ENCODE results near the gene AMBRA1. TPM values are rescaled to one million over a fixed set of nuclear protein-coding genes. Genes with fewer than 3 reads are reported as not detected.

AMBRA1 gene
- total and polyA plus RNA-seq, 2 donors from 2014 or later, result 8.0 to 32.6 TPM

GRCh38 chr11:46639197-46639839, 45.5 kb upstream of the AMBRA1 start:
- Histone ChIP-seq H3K27ac (ENCODE audit: low read depth in 2 of 2, low read length in 2 of 2) (no peak overlapping the region), H3K4me1 (ENCODE audit: control insufficient read depth in 2 of 3, insufficient read depth in 2 of 3, low read depth in 1 of 3, low read length in 3 of 3) (peaks cover 0 to 15% (median 0%) of the 10 kb centered on the region in 3 donors), H3K27me3 (ENCODE audit: control insufficient read depth, insufficient read depth, low read length) (no peaks in the 10 kb centered on the region), H3K4me3 (ENCODE audit: low read length in 3 of 3) (no peak overlapping the region), H3K9ac (ENCODE audit: low read length in 3 of 3) (no peak overlapping the region), H3K9me3 (ENCODE audit: control insufficient read depth in 2 of 3, insufficient read depth in 1 of 3, low read length in 3 of 3) (no peaks in the 10 kb centered on the region), H3K36me3 (ENCODE audit: control insufficient read depth in 2 of 3, insufficient read depth in 3 of 3, low read length in 3 of 3) (peaks cover 0 to 2% (median 2%) of the 10 kb centered on the region in 3 donors)
- intact Hi-C loops (cut with DNase I), result no loop called here
- DNase-seq, result no peak
- no peak for TF ChIP-seq CTCF (IDR thresholded peaks at IDR 0.05; ENCODE audit: borderline replicate concordance, extremely low read depth, insufficient read depth)
- FAIRE-seq, result no peak

GRCh38 chr11:46637546-46637945, 43.7 kb upstream of the AMBRA1 start:
- H3K9me3 ChIP-seq (ENCODE audit: control insufficient read depth in 2 of 3, insufficient read depth in 1 of 3, low read length in 3 of 3), result no peaks in the 10 kb centered on the region
- no peak overlapping the region for H3K27ac ChIP-seq (ENCODE audit: low read depth in 2 of 2, low read length in 2 of 2)
- no peak for TF ChIP-seq CTCF (IDR thresholded peaks at IDR 0.05; ENCODE audit: borderline replicate concordance, extremely low read depth, insufficient read depth)
- no peak overlapping the region for H3K9ac ChIP-seq (ENCODE audit: low read length in 3 of 3)
- no peak overlapping the region for H3K4me3 ChIP-seq (ENCODE audit: low read length in 3 of 3)
- intact Hi-C loops (cut with DNase I), result no loop called here
- no peaks in the 10 kb centered on the region for H3K27me3 ChIP-seq (ENCODE audit: control insufficient read depth, insufficient read depth, low read length)
- peaks cover 0 to 3% (median 3%) of the 10 kb centered on the region in 3 donors for H3K36me3 ChIP-seq (ENCODE audit: control insufficient read depth in 2 of 3, insufficient read depth in 3 of 3, low read length in 3 of 3)
- DNase-seq, result no peak
- H3K4me1 ChIP-seq (ENCODE audit: control insufficient read depth in 2 of 3, insufficient read depth in 2 of 3, low read depth in 1 of 3, low read length in 3 of 3), result peaks cover 0 to 15% (median 0%) of the 10 kb centered on the region in 3 donors
- no peak for FAIRE-seq

- H3K27me3 ChIP-seq (ENCODE audit: control insufficient read depth, insufficient read depth, low read length), result no peaks in the 10 kb centered on the region
- FAIRE-seq, result no peak
- H3K9me3 ChIP-seq (ENCODE audit: control insufficient read depth in 2 of 3, insufficient read depth in 1 of 3, low read length in 3 of 3), result no peaks in the 10 kb centered on the region
- H3K9ac ChIP-seq (ENCODE audit: low read length in 3 of 3), result no peak overlapping the region
- intact Hi-C loops (cut with DNase I), result no loop called here
- no peak for TF ChIP-seq CTCF (IDR thresholded peaks at IDR 0.05; ENCODE audit: borderline replicate concordance, extremely low read depth, insufficient read depth)
- no peak overlapping the region for H3K4me3 ChIP-seq (ENCODE audit: low read length in 3 of 3)
- peaks cover 0 to 7% (median 0%) of the 10 kb centered on the region in 3 donors for H3K4me1 ChIP-seq (ENCODE audit: control insufficient read depth in 2 of 3, insufficient read depth in 2 of 3, low read depth in 1 of 3, low read length in 3 of 3)
- peaks cover 3 to 9% (median 9%) of the 10 kb centered on the region in 3 donors for H3K36me3 ChIP-seq (ENCODE audit: control insufficient read depth in 2 of 3, insufficient read depth in 3 of 3, low read length in 3 of 3)
- H3K27ac ChIP-seq (ENCODE audit: low read depth in 2 of 2, low read length in 2 of 2), result no peak overlapping the region
- no peak for DNase-seq
Measured at GRCh38 chr11:46635557-46636139, 41.8 kb upstream of the AMBRA1 start.
